Heart left ventricle (tissue), 13 donors: ENCODE results near the gene STAC2.

Experiments
- POLR2A ChIP-seq, 2 donors: fragments of 450-650 bp; IDR thresholded peaks; one replicate each; pipeline ENCODE4 v1.6.1; 2017; ENCODE audit warnings: antibody characterized with exemption in 2 of 2, mild to moderate bottlenecking in 2 of 2, moderate library complexity in 2 of 2
- TF ChIP-seq, protein P1 (sequence below), 12 donors: fragments of 200-600 bp; sonication (generic) in 4 of 12; IDR thresholded peaks; one replicate each; pipeline versions ENCODE4 v1.5.0 to v1.8.0; 2018 to 2022; ENCODE audit warnings: antibody characterized with exemption in 12 of 12, mild to moderate bottlenecking in 5 of 12
- donor health status: ischemic (EF 13 %, LVEDD 7.1; RV severe dilation, severe dysfunction).
- donor health status: DM: no; HTN: yes; CAD: no.
- donor health status: DM: no; HTN: no; CAD: no.
- donor health status: ischemic (EF 25% LVEDD 6.9; RV normal size, moderate dysfunction).
- donor health status: ischemic (EF 25% LVEDD 5.7; RV mildly dilated, moderate dysfunction).
- donor health status: ischemic (EF 35%, LVEDD 5.7; RV mildly dilated, moderate dysfunction).
- donor health status: nonischemic (EF 11% LVEDD 7.7; RV severe dilation, severe dysfunction).
- donor health status: DM: yes; HTN: yes; CAD: no.
- donor health status: PGD.
- donor health status: ischemic (EF 29% LVEDD 5.4; RV normal size, mild dysfunction).
- donor health status: nonischemic (EF 23%, LVEDD 6.1; RV moderate dilation, normal function).

DNA sequence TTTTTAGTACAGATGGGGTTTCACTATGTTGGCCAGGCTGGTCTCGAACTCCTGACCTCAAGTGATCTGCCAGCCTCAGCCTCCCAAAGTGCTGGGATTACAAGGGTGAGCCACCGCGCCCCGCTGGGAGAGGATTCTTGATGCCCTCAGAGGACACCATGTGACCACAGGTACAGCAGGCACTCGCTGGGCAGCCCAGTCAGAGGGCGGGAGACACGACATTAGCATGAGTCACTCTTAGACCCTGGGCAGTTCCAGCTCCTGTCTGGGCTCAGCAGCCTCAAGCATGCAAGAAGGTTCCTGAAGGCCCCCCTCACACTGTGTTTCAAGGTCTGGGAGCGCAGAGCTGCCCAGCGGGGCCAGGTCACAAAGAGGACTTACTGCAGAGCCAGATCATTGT, 11.9 kb downstream of the STAC2 start:
- no peak for TF ChIP-seq POLR2A (IDR thresholded peaks at IDR 0.05)
- TF ChIP-seq, protein P1, sequence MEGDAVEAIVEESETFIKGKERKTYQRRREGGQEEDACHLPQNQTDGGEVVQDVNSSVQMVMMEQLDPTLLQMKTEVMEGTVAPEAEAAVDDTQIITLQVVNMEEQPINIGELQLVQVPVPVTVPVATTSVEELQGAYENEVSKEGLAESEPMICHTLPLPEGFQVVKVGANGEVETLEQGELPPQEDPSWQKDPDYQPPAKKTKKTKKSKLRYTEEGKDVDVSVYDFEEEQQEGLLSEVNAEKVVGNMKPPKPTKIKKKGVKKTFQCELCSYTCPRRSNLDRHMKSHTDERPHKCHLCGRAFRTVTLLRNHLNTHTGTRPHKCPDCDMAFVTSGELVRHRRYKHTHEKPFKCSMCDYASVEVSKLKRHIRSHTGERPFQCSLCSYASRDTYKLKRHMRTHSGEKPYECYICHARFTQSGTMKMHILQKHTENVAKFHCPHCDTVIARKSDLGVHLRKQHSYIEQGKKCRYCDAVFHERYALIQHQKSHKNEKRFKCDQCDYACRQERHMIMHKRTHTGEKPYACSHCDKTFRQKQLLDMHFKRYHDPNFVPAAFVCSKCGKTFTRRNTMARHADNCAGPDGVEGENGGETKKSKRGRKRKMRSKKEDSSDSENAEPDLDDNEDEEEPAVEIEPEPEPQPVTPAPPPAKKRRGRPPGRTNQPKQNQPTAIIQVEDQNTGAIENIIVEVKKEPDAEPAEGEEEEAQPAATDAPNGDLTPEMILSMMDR (IDR thresholded peaks at IDR 0.05), result no peak
